HT-29 (cell line): ENCODE measurements around the gene GALNT10. TPM values are rescaled to one million over a fixed set of nuclear protein-coding genes. Genes with fewer than 3 reads are reported as not detected.
A peak's percentile ranks its signal among the peaks of the same experiment; 100 is the strongest.

ENCODE experiments used
- DNase-seq: peaks from one replicate; pipeline ENCODE4 v3.0.0-alpha.2; 2015; ENCODE audit warnings: low spot score
- total RNA-seq: library from RNA; depleted of rRNA; stranded (reverse); fragments of >200 nt; shearing (Covaris generic); gene quantifications from 2 replicates; pipeline ENCODE4 v1.2.3, GENCODE V29; 2014

Gene GALNT10
- total RNA-seq, 1 experiment from 2014 or later = 8.0 TPM

- DNase-seq = no peak
These were observed 250.0 kb downstream of the GALNT10 start for GRCh38 chr5:154440540-154440939.

GRCh38 chr5:154442801-154443200 is 252.3 kb downstream of the GALNT10 start:
- DNase-seq = no peak

DNA sequence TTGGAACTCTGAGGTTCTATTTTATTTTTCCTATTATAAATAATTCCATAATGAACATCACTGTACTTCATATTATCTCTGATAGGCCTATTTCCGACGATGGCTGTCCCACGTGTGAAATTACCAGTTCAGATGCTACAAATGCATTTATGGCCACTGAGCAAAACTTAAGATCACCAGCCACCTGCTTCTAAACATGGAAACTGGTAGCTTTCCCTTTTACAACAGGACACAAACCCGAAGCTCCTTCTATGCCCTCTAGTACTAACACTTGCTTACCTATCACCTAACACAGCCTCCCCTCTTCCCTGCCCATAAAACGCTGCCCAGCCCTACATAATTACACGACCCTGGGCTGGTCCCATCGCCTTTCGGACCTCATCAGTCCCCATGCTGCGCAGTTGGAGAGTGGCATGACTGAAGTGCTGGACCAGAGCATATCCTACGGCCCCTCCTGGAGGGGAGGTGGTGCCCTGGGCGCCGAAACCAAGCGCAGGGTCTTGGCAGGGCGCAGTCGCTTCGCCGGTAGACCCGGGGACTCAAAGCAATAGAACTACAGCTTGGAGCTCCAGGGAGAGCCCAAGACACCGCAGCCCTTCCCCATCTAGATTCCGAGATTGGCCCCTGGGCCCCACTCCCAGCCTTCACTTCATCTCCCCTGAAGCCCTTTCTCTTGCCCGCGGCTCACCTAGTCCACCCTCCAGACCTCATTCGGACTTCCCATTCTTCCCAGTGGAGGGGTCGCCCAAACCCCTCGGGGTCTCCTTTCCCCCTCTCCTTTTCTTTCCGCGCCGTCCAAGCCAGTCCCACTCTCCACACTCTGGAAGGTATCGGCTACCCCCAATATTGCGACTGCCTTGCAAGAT is 254.3 kb downstream of the GALNT10 start:
- peak; percentile 41 for DNase-seq

- peak; percentile 95 for DNase-seq
These were observed 255.1 kb downstream of the GALNT10 start, which contains the start of gene SAP30L for GRCh38 chr5:154445422-154446194. Gene SAP30L (plus strand): TSS chr5:154445997. CDS start chr5:154446605, 608 bp downstream.

GRCh38 chr5:154446195-154447088 is 255.9 kb downstream of the GALNT10 start:
- peak; percentile 52 for DNase-seq

DNA sequence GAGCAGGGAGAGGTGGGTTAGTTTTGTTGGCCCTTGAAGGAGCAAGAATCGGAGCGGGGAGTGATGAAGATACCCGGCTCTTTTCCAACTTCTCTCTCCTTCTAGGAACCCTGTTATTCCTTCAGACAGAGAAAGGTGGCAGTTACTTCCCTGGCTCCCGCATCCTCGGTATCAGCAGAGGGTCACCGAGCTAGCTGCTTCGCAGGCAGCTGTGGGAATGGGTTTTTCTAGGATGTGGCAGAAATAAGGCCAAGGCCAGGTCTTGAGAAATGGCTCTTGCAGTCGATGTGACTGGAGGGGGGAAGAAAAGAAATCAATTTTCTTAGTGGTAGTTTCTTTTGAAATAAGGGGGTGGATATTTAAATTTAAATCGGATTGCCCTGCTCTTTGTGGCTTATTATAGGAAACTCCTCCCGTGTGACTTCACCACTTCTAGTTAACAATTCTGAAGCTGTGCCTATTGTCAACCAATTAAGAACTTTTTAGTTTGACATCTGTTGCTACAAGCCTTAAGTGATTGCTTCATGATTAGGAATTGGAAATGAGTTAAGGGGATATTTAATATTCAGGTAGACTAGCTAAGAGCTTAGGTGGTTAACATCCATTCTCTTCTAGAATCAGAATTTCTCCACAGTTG is 256.7 kb downstream of the GALNT10 start:
- no peak for DNase-seq

GRCh38 chr5:154449786-154450185 is 259.3 kb downstream of the GALNT10 start:
- no peak for DNase-seq

DNA sequence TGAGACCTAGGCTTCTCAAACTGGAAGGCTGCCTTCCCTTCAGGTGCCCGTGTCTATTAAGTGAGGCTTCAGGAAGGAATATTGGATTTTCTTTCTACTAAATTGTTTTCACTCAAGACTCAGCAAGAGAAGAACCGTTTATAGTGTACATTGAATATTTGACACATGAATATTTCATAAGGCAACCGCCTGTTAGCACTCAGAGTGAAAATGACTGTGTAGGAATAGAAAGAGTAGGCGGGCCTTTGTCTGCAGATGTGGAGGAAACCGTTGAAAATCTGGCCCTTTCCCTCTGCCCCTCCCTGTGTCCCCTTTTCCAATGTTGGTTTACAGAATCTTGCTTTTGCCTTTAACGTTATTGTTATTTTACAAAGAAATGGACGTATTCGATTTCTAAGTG is 261.4 kb downstream of the GALNT10 start:
- DNase-seq = no peak

- no peak for DNase-seq
These were observed 265.1 kb downstream of the GALNT10 start for GRCh38 chr5:154455585-154455984.

- DNase-seq = no peak
These were observed 266.0 kb downstream of the GALNT10 start for GRCh38 chr5:154456540-154456939.

DNA sequence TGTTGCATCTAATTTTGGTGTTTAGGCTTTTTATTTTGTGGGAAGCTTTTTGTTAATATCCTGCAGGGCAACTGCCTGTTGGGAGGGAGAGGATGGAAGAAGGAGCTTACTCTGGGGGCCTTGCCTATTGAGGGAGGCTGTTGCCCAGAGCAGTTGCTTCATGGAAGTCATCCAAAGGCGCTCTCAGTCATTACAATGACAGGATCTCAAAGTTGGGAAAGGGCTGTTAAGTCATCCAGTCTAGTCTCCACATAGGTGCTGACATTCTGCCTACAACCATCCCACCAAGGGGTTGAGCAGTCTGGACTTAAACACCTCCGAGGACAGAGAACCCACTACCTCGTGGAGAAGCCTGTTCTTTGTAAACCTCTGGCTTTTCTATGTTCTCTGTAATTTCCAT is 268.5 kb downstream of the GALNT10 start:
- DNase-seq = no peak

DNA sequence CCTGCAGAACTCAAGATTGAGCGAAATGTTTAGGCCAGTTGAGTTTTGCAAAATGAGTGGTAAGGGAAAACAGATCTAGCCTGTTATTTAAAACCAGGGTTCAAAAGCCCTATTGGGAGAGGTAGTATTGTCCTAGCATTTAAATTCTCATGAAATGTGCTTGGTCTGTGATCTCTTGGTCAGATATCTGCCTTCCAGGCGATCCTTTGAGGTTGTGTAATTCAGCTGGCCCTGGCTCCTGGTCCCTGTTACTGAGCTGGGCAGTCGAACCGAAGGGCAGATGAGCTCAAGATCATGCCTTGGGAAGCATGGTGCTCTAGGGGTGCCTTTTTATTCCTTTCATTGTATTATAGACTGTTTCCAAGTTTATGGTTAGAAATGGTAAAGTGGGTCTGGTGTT is 269.6 kb downstream of the GALNT10 start:
- no peak for DNase-seq

- peak; percentile 12 for DNase-seq
These were observed 271.0 kb downstream of the GALNT10 start for GRCh38 chr5:154461531-154461930.

- DNase-seq = no peak
These were observed 273.9 kb downstream of the GALNT10 start for GRCh38 chr5:154464438-154464837.

- peak; percentile 9 for DNase-seq
These were observed 274.6 kb downstream of the GALNT10 start for GRCh38 chr5:154465169-154465568.

GRCh38 chr5:154466147-154466546 is 275.6 kb downstream of the GALNT10 start:
- DNase-seq = peak; percentile 20

GRCh38 chr5:154466671-154467070 is 276.1 kb downstream of the GALNT10 start:
- no peak for DNase-seq

DNA sequence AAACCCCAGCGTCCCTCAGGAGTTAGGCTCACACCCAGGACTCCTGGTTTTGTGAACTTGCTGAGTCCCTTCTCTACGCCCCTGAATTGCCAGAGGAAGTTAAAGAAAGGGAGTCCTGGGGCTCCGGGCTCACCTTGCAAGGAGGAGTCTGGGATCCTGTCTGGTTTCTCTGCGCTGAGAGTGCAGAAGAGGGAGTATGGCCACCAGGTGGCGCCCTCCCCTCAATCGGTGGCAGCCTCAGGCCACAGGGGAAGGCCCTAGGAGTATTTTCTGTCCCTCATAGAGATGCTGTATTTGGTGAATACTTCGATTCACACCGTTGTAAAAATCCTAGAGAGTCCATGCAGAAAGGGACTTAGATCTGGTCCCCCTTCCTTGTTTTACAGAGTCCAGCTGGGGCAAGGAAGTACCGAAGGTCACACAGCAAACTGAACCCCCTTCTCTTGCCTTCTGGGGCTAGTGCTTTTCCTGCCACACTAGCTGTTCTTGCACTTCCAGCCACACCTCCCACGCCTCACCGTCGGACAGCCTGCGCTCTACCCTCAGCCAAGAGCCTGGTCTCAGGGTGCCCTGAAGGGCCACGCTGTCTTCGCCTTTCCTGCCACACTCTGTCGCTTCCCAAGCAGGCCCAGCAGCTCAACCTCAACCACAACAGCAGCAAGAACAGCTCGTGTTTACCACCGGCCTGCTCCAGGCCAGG is 277.3 kb downstream of the GALNT10 start:
- peak; percentile 81 for DNase-seq

- DNase-seq = no peak
These were observed 279.6 kb downstream of the GALNT10 start for GRCh38 chr5:154470137-154470536.
